Hepatocyte (in vitro differentiated cells): ENCODE measurements around the gene FBXW5. TPM values are rescaled to one million over a fixed set of nuclear protein-coding genes. Genes with fewer than 3 reads are reported as not detected.

Experiments
- DNase-seq: peaks from one replicate; pipeline ENCODE4 v3.0.0-alpha.2; 2016; ENCODE audit warnings: low spot score
- H2AFZ ChIP-seq: fragments of 200-600 bp; sonication (generic); 2 replicates; pipeline ENCODE4 v1.6.0; 2016; ENCODE audit warnings: antibody characterized with exemption, mild to moderate bottlenecking
- H3K27ac ChIP-seq: fragments of 200-600 bp; sonication (generic); 2 replicates; pipeline ENCODE4 v1.5.1; 2016; ENCODE audit warnings: mild to moderate bottlenecking
- H3K27me3 ChIP-seq: fragments of 200-600 bp; sonication (generic); 2 replicates; pipeline ENCODE4 v1.6.1; 2016
- H3K36me3 ChIP-seq: fragments of 200-600 bp; sonication (generic); replicated peaks from 2 replicates; pipeline ENCODE4 v1.5.1; 2016; ENCODE audit warnings: low read depth; ENCODE audit not compliant: insufficient read depth
- H3K4me1 ChIP-seq: fragments of 200-600 bp; sonication (generic); 2 replicates; pipeline ENCODE4 v1.5.1; 2016; ENCODE audit warnings: mild to moderate bottlenecking, moderate library complexity; ENCODE audit not compliant: insufficient read depth
- H3K4me2 ChIP-seq: fragments of 200-600 bp; sonication (generic); 2 replicates; pipeline ENCODE4 v1.6.0; 2016
- H3K4me3 ChIP-seq: fragments of 200-600 bp; sonication (generic); 2 replicates; pipeline ENCODE4 v1.5.1; 2016; ENCODE audit warnings: mild to moderate bottlenecking
- H3K79me2 ChIP-seq: fragments of 200-600 bp; sonication (generic); 2 replicates; pipeline ENCODE4 v1.6.0; 2017; ENCODE audit warnings: mild to moderate bottlenecking
- H3K9me2 ChIP-seq: fragments of 200-600 bp; sonication (generic); replicated peaks from 2 replicates; pipeline ENCODE4 v1.6.0; 2017; ENCODE audit warnings: mild to moderate bottlenecking; ENCODE audit not compliant: insufficient read depth
- H3K9me3 ChIP-seq: fragments of 200-600 bp; sonication (generic); 2 replicates; pipeline ENCODE4 v1.5.1; 2016; ENCODE audit warnings: low read depth, mild to moderate bottlenecking
- H4K20me1 ChIP-seq: fragments of 200-600 bp; sonication (generic); 2 replicates; pipeline ENCODE4 v1.6.0; 2016; ENCODE audit warnings: mild to moderate bottlenecking; ENCODE audit not compliant: insufficient read depth, poor library complexity, severe bottlenecking
- EZH2 ChIP-seq: fragments of 200-600 bp; sonication (generic); IDR thresholded peaks from 2 replicates; pipeline ENCODE4 v1.6.1; 2016; ENCODE audit warnings: antibody characterized with exemption, mild to moderate bottlenecking, borderline replicate concordance
- EZH2phosphoT487 ChIP-seq: fragments of 200-600 bp; sonication (generic); IDR thresholded peaks from one replicate; pipeline ENCODE4 v1.6.1; 2018; ENCODE audit warnings: antibody characterized with exemption, mild to moderate bottlenecking, low read depth, moderate library complexity; ENCODE audit not compliant: unreplicated experiment, severe bottlenecking
- WGBS: methylation state at CpG from one replicate; pipeline ENCODE4 v1.1.6; 2016; ENCODE audit warnings: low lambda C conversion rate; ENCODE audit errors: missing lambda C conversion rate; 5-methylcytosine and 5-hydroxymethylcytosine counted together
- polyA plus RNA-seq: library from polyadenylated mRNA; unstranded; fragments of >200 nt; fragmentation: Nextera tagmentation; extraction: Ambion mirVana; gene quantifications from 2 replicates; pipeline ENCODE4 v1.2.1, GENCODE V29; 2016
- total RNA-seq: library from RNA; depleted of rRNA; stranded (reverse); fragments of >200 nt; gene quantifications from 2 replicates; pipeline ENCODE4 v1.2.3, GENCODE V29; 2014
- TF ChIP-seq, protein P1 (sequence below): fragments of 200-600 bp; sonication (generic); IDR thresholded peaks from 2 replicates; pipeline ENCODE4 v1.5.1; 2016; ENCODE audit warnings: antibody characterized with exemption, mild to moderate bottlenecking; ENCODE audit not compliant: poor library complexity

FBXW5 gene
- total and polyA plus RNA-seq, 2 experiments from 2014 or later = 141 to 172 TPM

DNA sequence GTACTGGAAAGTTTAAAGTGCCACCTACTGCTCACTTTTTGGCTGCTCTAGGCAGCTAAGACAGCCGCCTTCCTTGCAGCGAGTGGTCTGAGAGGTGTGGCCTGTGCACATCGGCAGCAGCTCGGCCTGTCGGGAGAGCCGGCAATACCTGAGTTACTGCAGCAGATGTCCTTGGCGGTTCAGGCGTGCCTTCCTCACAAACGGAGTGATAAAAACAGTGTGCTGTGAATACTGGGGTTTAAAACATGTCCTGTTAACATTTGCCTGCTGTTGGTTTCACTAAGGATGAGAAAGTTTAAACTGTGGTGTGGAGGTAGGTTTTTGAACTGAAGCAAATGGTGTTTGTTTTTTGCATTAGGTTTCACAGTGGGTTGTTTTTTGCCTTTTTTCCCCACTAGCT is 45.3 kb downstream of the FBXW5 start:
- 72% methylated on average over 9 of the region's 9 CpGs for WGBS
- Histone ChIP-seq H3K9me3 (no peaks in the 10 kb centered on the region), H3K9me2 (no peaks in the 10 kb centered on the region), H3K27ac (no peak overlapping the region), H3K27me3 (no peaks in the 10 kb centered on the region), H3K4me1 (peaks cover 7% of the 10 kb centered on the region), H3K4me2 (no peak overlapping the region), H3K36me3 (no peaks in the 10 kb centered on the region), H3K4me3 (no peak overlapping the region), H3K79me2 (peaks cover 21% of the 10 kb centered on the region), H2AFZ (no peak overlapping the region), H4K20me1 (no peaks in the 10 kb centered on the region)
- TF ChIP-seq, protein P1, sequence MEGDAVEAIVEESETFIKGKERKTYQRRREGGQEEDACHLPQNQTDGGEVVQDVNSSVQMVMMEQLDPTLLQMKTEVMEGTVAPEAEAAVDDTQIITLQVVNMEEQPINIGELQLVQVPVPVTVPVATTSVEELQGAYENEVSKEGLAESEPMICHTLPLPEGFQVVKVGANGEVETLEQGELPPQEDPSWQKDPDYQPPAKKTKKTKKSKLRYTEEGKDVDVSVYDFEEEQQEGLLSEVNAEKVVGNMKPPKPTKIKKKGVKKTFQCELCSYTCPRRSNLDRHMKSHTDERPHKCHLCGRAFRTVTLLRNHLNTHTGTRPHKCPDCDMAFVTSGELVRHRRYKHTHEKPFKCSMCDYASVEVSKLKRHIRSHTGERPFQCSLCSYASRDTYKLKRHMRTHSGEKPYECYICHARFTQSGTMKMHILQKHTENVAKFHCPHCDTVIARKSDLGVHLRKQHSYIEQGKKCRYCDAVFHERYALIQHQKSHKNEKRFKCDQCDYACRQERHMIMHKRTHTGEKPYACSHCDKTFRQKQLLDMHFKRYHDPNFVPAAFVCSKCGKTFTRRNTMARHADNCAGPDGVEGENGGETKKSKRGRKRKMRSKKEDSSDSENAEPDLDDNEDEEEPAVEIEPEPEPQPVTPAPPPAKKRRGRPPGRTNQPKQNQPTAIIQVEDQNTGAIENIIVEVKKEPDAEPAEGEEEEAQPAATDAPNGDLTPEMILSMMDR = no peak
- TF ChIP-seq EZH2phosphoT487 (no peak), EZH2 (no peak)
- no peak for DNase-seq

DNA sequence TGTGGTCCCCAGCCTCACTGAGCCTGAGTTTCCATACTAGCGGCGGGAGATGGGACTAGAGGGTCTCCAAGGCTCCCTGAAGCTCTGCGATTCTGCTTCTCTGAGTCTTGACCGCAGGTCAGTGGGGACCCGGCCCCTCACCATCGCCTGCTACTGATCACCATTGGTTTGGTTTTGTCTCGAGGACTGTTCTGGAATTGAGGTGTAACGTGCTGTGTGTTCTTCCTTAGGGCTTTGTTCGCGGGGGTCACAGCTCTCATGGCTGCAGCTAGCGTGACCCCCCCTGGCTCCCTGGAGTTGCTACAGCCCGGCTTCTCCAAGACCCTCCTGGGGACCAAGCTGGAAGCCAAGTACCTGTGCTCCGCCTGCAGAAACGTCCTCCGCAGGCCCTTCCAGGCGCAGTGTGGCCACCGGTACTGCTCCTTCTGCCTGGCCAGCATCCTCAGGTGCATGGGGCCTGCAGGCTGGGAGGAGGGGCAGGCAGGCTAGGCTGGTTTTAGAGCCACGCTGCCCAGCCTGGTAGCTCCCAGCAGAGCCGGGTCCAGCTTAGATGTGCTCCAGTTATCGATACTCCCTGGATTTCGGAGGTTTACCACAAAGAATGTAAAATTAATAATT is 45.9 kb downstream of the FBXW5 start:
- Histone ChIP-seq H3K36me3 (no peaks in the 10 kb centered on the region), H3K79me2 (peaks cover 27% of the 10 kb centered on the region), H3K27me3 (no peaks in the 10 kb centered on the region), H3K4me1 (peaks cover 7% of the 10 kb centered on the region), H4K20me1 (no peaks in the 10 kb centered on the region), H3K4me2 (no peak overlapping the region), H3K27ac (no peak overlapping the region), H3K4me3 (no peak overlapping the region), H3K9me3 (no peaks in the 10 kb centered on the region), H2AFZ (no peak overlapping the region), H3K9me2 (no peaks in the 10 kb centered on the region)
- 99% methylated on average over 21 of the region's 21 CpGs for WGBS
- TF ChIP-seq, protein P1 = no peak
- TF ChIP-seq EZH2phosphoT487 = no peak
- TF ChIP-seq EZH2 = no peak
- DNase-seq = no peak

DNA sequence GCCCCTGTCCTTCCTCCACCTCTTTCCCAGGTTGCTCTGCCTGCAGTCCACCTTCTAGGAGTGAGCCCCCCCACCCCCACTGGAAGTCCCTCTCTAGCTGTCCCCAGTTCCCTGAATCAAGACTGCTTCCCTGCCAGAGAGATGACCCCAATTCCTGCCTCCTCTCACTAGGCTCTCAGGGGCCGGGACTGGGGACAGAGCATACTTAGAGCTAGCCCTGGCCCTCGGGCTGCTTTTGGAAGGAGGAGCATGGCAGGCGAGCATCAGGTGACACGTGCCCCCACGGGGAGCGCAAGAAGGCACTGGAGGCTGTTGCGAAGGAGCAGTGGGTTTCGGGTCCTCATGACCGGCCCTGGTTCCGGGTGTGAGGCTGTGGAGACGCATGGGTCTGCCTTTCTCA is 48.5 kb downstream of the FBXW5 start:
- Histone ChIP-seq H3K27me3 (no peaks in the 10 kb centered on the region), H2AFZ (no peak overlapping the region), H3K27ac (no peak overlapping the region), H3K4me1 (no peaks in the 10 kb centered on the region), H3K4me2 (no peak overlapping the region), H3K79me2 (peaks cover 48% of the 10 kb centered on the region), H4K20me1 (no peaks in the 10 kb centered on the region), H3K9me2 (no peaks in the 10 kb centered on the region), H3K4me3 (no peak overlapping the region), H3K9me3 (no peaks in the 10 kb centered on the region), H3K36me3 (no peaks in the 10 kb centered on the region)
- DNase-seq = no peak
- TF ChIP-seq, protein P1 = no peak
- TF ChIP-seq EZH2phosphoT487 (no peak), EZH2 (no peak)
- WGBS = 86% methylated on average over 11 of the region's 11 CpGs
